Hematopoietic multipotent progenitor cell treated with erythropoietin and hydrocortisone succinate and interleukin-3 and kit ligand, for 4 days (in vitro differentiated cells): Measurements from ENCODE around the gene ARMC12.

Source experiments
- DNase-seq: peaks from one replicate; pipeline ENCODE4 v3.0.0-alpha.2; 2015

The ARMC12 gene

DNA sequence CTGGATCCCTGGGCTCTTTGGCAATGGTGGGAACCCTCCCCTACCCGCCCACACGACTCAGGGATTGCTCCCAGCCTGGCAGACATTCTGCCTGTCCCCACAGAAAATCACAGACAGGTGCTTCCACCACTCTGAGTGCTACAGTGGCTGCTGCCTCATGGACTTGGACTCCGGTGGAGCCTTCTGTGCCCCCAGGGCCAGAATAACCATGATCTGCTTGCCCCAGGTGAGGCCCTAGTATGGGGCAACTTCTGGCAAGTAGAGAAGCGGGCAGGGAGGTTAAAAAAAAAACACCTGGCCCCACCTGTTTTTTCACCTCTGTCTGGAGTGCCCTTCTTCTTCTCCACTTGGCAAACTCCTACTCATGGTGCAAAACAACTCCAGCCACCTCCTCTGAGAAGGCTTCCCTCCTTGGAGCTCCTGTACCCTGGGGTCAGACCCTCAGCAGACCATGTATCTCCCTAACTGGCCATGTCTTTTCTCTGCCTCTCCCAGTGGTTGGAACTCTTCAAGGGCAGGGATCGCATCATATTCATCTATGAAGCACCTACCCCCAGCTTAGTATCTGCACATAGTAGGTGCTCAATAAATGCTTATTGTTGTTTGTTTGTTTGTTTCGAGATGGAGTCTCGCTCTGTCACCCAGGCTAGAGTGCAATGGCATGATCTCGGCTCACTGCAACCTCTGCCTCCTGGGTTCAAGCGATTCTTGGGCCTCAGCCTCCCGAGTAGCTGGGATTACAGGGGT is 40.7 kb downstream of the ARMC12 start:
- no peak for DNase-seq

DNA sequence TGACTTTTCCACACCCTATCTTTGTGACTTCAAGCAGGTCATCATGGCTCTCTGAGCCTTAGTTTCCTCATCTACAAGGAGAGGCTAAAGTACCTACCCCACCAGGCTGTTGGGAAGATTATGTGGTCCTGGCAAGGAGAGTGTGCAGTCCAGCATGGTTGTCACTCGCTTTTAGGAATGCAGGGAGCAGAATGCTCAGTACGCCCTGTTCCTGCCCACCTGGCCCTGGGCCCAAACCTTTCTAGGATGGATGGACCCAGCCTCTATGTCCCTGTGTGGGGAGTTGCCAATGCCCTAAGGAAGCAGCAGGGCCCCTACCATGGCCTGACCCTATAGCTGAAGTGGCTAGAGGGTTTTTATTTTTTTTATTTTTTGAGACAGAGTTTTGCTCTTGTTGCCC is 41.6 kb downstream of the ARMC12 start:
- DNase-seq = no peak

DNA sequence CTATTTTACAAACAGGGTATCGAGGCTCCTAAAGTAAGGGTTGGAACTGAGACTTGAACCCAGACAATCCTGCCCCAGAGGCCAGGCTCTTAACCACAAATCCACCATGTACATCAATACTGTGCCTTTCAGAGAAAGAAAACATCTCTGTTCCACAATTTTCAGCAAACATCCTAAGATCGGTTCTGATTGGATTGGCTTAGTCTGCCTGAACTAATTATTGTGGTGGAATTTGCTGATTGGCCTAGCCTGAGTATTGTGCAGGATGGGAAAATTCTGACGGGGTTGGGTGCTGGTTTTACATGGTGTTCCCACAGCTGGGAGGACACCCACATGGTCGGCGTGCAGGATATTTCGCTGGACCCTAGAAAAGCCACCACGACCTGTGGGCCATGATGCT is 43.9 kb downstream of the ARMC12 start, which contains the start of gene CLPSL1:
Gene CLPSL1 (plus strand): TSS at position 301 of the 400 bp plus-strand sequence. CDS start 92 bp downstream, at position 393.
- no peak for DNase-seq

DNA sequence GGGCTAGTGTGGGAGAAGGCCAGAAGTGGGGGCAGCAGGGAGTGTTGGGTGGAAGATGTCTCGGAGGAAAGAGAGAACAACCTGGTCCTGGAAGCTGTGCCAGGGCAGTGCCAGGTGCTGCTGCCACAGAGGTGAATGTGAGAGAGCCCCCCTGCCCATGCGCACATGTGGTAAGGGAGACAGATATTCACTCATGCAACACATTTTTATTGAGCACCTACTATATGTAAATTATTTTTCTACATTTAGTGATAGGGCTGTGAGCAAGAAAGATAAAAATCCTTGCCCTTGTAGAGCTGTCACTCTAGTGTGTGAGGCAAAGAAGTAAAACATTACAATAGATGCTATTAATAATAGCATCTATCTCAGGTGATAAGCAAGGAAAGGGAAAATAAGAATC is 44.5 kb downstream of the ARMC12 start:
- no peak for DNase-seq

DNA sequence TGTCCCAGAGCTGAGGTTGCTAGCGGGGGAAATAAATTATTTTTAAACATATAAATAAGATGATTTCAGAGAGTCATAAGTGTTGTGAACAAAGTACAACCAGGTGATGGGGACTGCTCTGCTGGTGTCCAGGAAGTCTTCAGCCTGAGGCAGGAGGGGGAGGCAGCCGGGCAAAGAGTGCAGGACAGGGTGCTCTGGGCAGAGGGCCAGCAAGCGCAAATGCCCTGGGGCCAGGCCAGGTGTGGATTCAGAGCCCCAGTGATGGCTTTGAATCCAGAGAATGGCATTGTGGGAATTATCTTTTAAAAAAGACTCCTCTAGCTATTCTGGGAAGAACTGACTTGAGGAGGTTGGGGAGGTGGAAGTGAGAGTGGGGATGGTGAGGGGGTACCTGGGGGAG is 45.6 kb downstream of the ARMC12 start:
- DNase-seq = no peak

DNA sequence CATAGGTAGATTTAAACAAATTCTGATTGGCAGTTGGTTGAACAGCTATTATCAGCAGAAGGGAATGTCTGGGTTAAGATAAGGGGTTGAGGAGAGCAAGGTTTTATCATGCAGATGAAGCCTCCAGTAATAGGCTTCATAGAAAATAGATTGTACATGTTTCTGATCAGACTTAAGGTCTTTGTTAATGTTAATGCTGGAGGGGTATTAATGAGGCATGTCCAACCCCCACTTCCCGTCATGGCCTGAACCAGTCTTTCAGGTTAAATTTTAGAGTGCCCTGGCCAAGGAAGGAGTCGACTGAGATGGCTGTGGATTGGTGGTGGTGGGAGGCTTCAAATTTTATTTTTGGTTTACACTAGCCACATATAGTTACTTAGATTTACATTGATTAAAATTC is 47.4 kb downstream of the ARMC12 start:
- DNase-seq = no peak

DNA sequence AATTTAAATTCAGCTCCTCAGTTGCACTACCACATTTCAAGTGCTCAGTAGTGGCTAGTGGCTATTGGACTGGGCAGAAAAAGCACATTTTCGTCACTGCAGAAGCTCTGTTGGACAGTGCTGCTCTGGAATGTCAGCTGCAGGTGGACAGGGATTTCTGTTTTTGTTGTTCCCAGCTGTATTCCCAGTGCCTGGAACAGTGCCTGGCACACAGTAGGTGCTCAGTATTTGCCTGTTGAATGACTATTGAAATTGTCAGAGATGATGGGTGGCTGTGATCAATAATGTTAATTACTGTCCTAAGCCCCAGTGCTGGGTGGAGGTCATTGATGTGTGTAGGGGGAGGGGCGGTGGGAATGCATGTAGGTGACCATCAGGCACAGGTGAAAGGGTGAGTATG is 49.4 kb downstream of the ARMC12 start:
- no peak for DNase-seq

DNA sequence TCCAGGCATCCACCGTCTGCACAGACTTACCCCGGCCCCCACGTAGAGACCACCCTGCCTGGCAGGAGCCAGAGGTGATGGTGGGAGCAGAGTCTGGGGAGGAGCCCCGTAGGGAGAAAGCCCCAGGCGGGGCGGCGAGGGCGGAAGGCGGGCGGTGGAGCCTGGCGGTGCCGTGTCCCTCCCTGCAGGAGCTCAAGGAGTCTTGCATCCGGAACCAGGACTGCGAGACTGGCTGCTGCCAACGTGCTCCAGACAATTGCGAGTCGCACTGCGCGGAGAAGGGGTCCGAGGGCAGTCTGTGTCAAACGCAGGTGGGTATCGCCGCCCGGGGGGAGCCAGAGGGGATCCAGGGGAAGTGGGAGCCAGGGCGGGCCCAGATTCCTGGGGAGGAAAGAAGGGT is 50.0 kb downstream of the ARMC12 start:
- DNase-seq = no peak

DNA sequence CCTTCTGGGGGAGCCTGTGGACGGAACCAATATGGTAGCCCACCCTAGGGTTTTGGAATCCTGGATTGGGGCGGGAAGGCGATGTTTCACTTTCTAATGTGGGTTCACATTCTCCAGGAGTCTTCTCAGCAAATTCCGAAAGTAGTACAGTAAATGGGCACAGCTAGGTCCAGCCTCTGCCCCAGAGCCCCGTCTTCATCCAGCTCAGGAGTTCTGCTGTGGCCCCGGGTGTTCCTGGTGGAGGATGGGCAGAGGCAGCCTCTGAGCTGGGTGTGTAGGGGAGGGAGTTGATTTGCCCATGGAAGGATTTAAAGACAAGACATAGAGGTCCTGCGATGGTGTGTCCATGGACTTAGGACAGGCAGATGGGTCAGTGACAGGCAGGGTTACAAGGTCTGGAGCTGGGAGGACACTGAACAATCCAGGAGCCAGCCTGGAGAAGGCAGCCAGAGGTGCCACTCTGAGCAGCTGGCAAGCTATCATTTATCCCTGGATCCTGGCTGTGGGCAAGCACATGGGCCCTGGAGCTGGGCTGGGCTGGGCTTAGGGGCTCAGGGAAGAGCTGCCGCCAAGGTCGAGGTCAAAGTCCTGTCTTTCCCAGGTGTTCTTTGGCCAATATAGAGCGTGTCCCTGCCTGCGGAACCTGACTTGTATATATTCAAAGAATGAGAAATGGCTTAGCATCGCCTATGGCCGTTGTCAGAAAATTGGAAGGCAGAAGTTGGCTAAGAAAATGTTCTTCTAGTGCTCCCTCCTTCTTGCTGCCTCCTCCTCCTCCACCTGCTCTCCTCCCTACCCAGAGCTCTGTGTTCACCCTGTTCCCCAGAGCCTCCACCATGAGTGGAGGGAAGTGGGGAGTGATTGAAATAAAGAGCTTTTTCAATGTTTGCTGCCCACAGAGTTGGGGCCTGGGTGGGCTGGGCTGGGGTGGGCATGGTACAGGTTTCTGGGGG is 50.7 kb downstream of the ARMC12 start:
- DNase-seq = no peak

DNA sequence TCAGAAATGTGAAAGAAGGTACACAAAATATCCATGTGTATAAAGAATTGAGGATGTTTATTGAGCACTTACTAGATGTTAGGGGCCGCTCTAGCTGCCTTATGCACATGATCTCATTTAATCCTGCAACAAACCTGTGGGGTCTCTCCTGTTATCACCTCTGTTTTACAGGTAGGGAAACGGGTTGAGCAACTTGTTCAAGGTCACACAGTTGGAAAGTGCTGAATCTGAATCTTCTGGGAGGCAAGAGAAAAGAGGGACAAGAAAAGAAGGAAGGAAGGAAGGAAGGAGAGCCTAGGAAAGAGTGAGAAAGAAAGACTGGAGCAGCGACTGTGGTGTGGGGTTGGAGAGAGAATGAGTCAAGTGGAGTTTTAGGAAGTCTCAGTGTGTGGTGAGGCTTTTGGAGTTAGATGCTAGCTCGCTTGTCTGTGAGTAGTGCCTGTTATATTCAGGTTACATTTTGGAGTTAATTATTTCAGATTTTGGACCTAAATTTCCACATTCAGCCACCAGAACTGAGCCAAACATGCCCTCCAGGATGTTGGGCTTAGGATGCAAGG is 51.7 kb downstream of the ARMC12 start:
- DNase-seq = no peak

DNA sequence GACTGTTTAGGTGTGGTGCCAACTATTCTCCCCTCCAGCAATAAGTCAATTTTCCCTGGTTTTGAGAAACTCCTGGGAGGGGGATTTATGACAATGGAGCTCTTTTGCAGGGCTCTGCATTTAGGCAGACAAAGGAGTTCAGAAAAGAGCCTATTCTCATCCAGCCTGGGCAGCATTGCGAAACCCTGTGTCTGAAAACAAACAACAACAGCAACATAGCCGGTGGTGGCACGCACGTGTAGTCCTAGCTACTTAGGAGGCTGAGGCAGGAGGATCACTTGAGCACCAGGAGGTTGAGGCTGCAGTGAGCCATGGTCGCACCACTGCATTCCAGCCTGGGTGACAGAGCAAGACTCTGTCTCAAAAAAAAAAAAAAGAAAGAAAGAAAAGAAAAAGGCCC is 53.9 kb downstream of the ARMC12 start:
- no peak for DNase-seq

DNA sequence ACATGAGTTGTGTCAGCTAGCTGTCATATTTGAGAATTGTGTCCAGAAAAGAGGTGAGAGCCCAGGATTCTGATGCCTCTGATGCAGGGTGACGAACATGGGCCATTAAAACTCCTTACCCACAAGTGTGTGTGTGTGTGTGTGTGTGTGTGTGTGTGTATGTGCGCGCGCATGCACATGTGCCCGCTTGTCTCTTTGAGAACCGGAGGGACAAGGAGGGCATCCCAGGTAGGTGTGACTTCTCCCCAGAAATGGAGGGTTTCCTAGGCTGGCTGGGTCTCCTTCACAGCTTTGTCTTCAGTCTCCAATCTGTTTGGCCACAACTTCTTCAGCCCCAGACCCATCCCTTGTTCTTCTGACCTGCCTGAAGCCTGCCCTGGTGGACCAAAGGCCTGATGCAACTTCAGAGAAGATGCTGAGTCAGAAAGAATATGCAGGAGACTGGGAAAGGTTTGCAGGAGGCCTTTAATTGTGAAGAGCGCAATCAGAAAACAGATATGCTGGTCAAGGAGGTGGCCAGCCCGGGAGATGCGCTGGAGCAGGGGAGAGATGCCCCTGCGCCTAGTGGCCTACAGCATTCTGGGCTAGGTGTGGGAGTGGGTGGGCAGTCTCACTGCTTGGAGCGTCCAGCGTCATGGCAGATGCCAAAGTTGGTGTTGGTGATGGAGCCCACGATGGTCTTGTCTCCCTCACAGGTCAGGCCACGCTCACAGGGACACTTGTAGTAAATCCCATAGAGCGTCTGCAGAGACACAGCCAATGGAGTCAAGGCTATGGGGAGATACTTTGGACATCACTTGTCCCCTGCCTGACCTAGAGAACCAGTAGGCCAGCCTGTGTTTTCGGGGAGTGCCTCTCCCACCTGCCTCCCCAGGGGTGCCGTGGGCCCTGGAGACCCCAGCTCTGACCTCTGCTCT is 58.0 kb downstream of the ARMC12 start:
- no peak for DNase-seq

DNA sequence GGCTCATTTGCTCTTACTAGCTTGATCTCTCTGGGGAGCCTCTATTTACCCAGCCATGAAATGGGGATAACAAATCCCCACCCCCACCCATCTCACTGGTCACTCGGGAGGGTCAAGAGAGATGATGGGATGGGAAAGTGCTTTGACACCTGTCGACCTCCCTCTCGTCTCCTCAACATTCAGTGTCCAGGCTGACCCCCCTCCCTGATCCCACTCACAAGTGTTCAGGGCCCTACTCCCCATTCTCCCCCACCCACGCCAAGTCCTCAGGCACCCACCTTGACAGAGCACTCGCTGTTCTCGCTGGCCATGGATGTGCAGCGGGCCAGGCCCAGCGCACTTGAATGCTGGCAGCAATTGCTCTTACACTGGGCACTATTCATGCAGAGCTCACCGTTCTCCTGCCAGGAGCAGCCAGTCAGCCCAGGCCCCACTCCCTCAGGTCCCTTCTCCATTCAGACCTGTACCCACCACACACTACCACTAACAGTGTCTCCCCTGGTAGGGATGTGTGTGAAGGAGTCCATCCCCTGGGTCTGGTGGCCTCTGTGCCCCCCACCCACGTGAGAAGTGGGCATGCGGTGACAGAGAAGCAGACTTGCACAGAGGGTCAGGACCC is 58.7 kb downstream of the ARMC12 start:
- DNase-seq = no peak

DNA sequence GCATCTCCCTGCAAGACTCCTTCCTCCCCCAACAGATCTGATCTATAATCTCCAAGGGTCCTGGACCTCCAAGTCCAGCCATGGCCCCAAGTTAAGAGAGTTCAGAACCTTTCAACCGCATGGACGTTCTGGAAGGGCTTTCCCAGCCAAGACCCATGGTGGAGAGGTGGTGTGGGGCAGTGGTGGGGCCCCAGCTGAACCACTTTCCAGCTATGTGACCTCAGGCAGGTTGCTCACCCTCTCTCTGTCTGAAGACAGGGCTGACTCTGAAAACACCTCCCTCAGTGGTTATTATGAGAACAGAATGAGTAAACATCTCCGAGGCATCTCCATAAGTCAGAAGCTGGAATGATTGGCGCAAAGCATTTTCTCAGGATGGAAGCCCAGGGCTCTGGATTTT is 59.4 kb downstream of the ARMC12 start:
- DNase-seq = no peak

DNA sequence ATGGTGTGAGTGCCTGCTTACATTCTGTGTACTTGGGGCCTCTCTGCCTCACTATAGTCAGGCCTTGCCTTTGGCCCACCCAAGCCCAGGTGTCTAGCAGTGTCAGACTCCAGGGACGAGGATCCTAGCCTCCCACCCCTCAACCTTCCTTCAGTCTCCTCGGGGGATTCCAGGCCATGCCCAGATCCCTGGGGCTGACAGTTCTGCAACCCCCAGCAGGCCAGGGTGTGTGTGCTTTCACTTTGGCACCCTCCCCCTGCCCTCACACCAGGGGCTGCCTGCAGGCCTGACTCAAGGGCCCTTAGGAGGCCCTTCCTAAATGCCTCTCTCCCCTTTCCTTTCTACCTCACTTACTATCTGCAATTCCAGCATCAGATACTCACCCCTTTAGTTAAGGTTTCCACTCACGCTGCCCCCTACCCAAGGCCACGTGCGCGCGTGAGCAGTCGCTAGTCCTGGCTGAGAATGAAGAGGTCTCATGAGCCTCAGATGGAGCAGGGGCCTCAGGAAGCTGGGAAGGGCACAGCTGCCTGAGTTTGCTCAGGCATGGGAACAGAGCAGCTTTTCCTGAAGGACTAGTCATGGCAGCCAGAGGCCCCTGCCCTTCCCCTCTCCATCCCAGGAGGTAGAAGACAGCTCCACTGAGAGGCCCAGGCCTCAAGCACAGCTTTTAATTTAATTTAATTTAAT is 61.1 kb downstream of the ARMC12 start:
- no peak for DNase-seq
